HEK293 (cell line): ENCODE results near the gene C5orf15.

Experiments
- EGR2 ChIP-seq: fragments of 450-650 bp; formaldehyde crosslinking; IDR thresholded peaks from 2 replicates; pipeline ENCODE4 v1.5.1; 2016; ENCODE audit warnings: low read depth, missing biosample characterization, missing genetic modification characterization
- HOXD13 ChIP-seq: sonication (generic); formaldehyde crosslinking; IDR thresholded peaks from 2 replicates; pipeline ENCODE4 v1.8.0; 2022; ENCODE audit warnings: missing genetic modification reagents, borderline replicate concordance
- KLF7 ChIP-seq: fragments of 450-650 bp; formaldehyde crosslinking; IDR thresholded peaks from 2 replicates; pipeline ENCODE4 v1.5.1; 2016; ENCODE audit warnings: missing biosample characterization, missing genetic modification characterization, borderline replicate concordance
- MEIS1 ChIP-seq: sonication (generic); formaldehyde crosslinking; IDR thresholded peaks from 2 replicates; pipeline ENCODE4 v1.8.1; 2022; ENCODE audit warnings: missing genetic modification reagents, mild to moderate bottlenecking, borderline replicate concordance
- OSR2 ChIP-seq: fragments of 450-650 bp; formaldehyde crosslinking; IDR thresholded peaks from 2 replicates; pipeline ENCODE4 v1.5.1; 2016; ENCODE audit warnings: missing biosample characterization, missing genetic modification characterization
- PRDM1 ChIP-seq: fragments of 450-650 bp; formaldehyde crosslinking; IDR thresholded peaks from 2 replicates; pipeline ENCODE4; 2016; ENCODE audit warnings: missing biosample characterization, missing genetic modification characterization
- ZBTB8A ChIP-seq: fragments of 450-650 bp; formaldehyde crosslinking; IDR thresholded peaks from 2 replicates; pipeline ENCODE4 v1.5.1; 2016; ENCODE audit warnings: missing biosample characterization, missing genetic modification characterization
- ZNF114 ChIP-seq: fragments of 450-650 bp; formaldehyde crosslinking; IDR thresholded peaks from 2 replicates; pipeline ENCODE4 v1.5.0; 2017; ENCODE audit warnings: missing biosample characterization, missing genetic modification characterization
- ZNF133 ChIP-seq: fragments of 450-650 bp; formaldehyde crosslinking; IDR thresholded peaks from 2 replicates; pipeline ENCODE4 v1.5.1; 2016; ENCODE audit warnings: missing biosample characterization, missing genetic modification characterization
- ZNF175 ChIP-seq: fragments of 450-650 bp; formaldehyde crosslinking; IDR thresholded peaks from 2 replicates; pipeline ENCODE4 v1.5.1; 2016; ENCODE audit warnings: missing biosample characterization, missing genetic modification characterization
- ZNF19 ChIP-seq: fragments of 450-650 bp; formaldehyde crosslinking; IDR thresholded peaks from 2 replicates; pipeline ENCODE4; 2016; ENCODE audit warnings: missing biosample characterization, missing genetic modification characterization, low read depth
- ZNF202 ChIP-seq: fragments of 450-650 bp; formaldehyde crosslinking; IDR thresholded peaks from 2 replicates; pipeline ENCODE4 v1.5.1; 2016; ENCODE audit warnings: missing biosample characterization, missing genetic modification characterization, borderline replicate concordance
- ZNF211 ChIP-seq: fragments of 450-650 bp; formaldehyde crosslinking; IDR thresholded peaks from 2 replicates; pipeline ENCODE4 v1.5.1; 2016; ENCODE audit warnings: low read depth, missing biosample characterization, missing genetic modification characterization
- ZNF214 ChIP-seq: fragments of 450-650 bp; formaldehyde crosslinking; IDR thresholded peaks from 2 replicates; pipeline ENCODE4 v1.5.1; 2017; ENCODE audit warnings: missing biosample characterization, mild to moderate bottlenecking, missing genetic modification characterization, borderline replicate concordance
- ZNF302 ChIP-seq: fragments of 450-650 bp; formaldehyde crosslinking; IDR thresholded peaks from 2 replicates; pipeline ENCODE4 v1.5.1; 2016; ENCODE audit warnings: missing biosample characterization, missing genetic modification characterization, low read depth
- ZNF37A ChIP-seq: fragments of 450-650 bp; IDR thresholded peaks from 2 replicates; pipeline ENCODE4 v1.5.1; 2018; ENCODE audit warnings: missing biosample characterization, missing genetic modification characterization
- ZNF426 ChIP-seq: fragments of 450-650 bp; formaldehyde crosslinking; IDR thresholded peaks from 2 replicates; pipeline ENCODE4 v1.5.1; 2017; ENCODE audit warnings: missing biosample characterization, missing genetic modification characterization, mild to moderate bottlenecking, inconsistent platforms, moderate library complexity
- ZNF473 ChIP-seq: fragments of 450-650 bp; formaldehyde crosslinking; IDR thresholded peaks from 2 replicates; pipeline ENCODE4 v1.5.1; 2017; ENCODE audit warnings: missing biosample characterization, missing genetic modification characterization
- ZNF558 ChIP-seq: fragments of 450-650 bp; formaldehyde crosslinking; IDR thresholded peaks from 2 replicates; pipeline ENCODE4 v1.5.1; 2016; ENCODE audit warnings: missing biosample characterization, missing genetic modification characterization
- ZNF629 ChIP-seq: fragments of 450-650 bp; formaldehyde crosslinking; IDR thresholded peaks from 2 replicates; pipeline ENCODE4 v1.5.1; 2017; ENCODE audit warnings: missing biosample characterization, missing genetic modification characterization
- ZNF843 ChIP-seq: fragments of 450-650 bp; formaldehyde crosslinking; IDR thresholded peaks from 2 replicates; pipeline ENCODE4 v1.5.1; 2016; ENCODE audit warnings: missing biosample characterization, missing genetic modification characterization
- ZSCAN23 ChIP-seq: fragments of 450-650 bp; formaldehyde crosslinking; IDR thresholded peaks from 2 replicates; pipeline ENCODE4 v1.5.1; 2016; ENCODE audit warnings: missing biosample characterization, missing genetic modification characterization
- TF ChIP-seq, protein P1 (sequence below): fragments of 450-650 bp; formaldehyde crosslinking; IDR thresholded peaks from 2 replicates; pipeline ENCODE4 v1.5.1; 2016; ENCODE audit warnings: missing biosample characterization, missing genetic modification characterization
- TF ChIP-seq, protein P2 (sequence below): fragments of 450-650 bp; IDR thresholded peaks from 2 replicates; pipeline ENCODE4 v1.5.1; 2018; ENCODE audit warnings: missing biosample characterization, mild to moderate bottlenecking, missing genetic modification characterization
- TF ChIP-seq, protein P3 (sequence below): fragments of 450-650 bp; formaldehyde crosslinking; IDR thresholded peaks from 2 replicates; pipeline ENCODE4; 2016; ENCODE audit warnings: missing biosample characterization, missing genetic modification characterization
- TF ChIP-seq, protein P4 (sequence below): fragments of 450-650 bp; formaldehyde crosslinking; IDR thresholded peaks from 2 replicates; pipeline ENCODE4 v1.5.1; 2016; ENCODE audit warnings: missing biosample characterization, missing genetic modification characterization
- TF ChIP-seq, protein P5 (sequence below): fragments of 450-650 bp; formaldehyde crosslinking; IDR thresholded peaks from 2 replicates; pipeline ENCODE4 v1.5.1; 2016; ENCODE audit warnings: missing biosample characterization, missing genetic modification characterization
- TF ChIP-seq, protein P6 (sequence below): fragments of 450-650 bp; formaldehyde crosslinking; IDR thresholded peaks from 2 replicates; pipeline ENCODE4 v1.5.1; 2016; ENCODE audit warnings: missing biosample characterization, missing genetic modification characterization
- TF ChIP-seq, protein P7 (sequence below): fragments of 450-650 bp; formaldehyde crosslinking; IDR thresholded peaks from 2 replicates; pipeline ENCODE4 v1.5.1; 2016; ENCODE audit warnings: missing biosample characterization, missing genetic modification characterization

Gene C5orf15

DNA sequence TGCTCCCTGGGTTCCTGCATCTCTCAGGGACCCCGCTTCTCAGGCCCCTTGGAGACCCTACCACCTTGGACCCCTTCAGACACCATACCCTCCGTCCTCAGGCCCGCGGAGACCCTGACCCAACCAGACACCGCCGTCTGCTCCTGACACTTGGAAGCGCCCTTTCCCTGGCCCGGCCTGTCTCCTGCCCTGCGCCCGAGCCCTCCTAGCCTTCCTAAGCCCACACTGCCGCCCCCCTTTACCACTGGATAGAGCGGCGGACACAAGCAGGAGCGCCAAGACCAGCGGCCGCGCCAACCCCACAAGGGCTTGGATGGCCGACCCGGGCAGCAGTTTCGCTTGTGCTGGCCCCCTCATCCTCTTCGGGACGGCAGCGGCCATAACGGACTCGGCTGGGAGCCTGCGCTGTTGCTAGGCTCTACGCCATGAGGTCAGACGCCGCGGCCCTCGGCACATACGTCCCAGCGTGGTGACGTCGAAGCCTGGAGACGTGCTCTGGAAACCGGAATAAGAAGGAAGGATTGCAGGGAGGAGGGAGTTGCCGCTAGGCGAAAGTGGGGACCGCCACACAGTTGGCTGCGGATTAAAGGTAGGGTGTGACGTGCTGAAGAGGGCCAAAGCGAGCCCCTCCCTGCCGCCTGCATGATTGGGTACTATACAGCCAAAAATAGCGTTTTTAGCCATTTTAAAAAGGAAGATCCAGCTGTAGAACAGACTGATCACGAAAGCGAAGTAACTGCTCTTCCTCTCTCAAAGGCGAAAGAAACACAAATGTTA, at the start of gene C5orf15 (continued):
- TF ChIP-seq, protein P1, sequence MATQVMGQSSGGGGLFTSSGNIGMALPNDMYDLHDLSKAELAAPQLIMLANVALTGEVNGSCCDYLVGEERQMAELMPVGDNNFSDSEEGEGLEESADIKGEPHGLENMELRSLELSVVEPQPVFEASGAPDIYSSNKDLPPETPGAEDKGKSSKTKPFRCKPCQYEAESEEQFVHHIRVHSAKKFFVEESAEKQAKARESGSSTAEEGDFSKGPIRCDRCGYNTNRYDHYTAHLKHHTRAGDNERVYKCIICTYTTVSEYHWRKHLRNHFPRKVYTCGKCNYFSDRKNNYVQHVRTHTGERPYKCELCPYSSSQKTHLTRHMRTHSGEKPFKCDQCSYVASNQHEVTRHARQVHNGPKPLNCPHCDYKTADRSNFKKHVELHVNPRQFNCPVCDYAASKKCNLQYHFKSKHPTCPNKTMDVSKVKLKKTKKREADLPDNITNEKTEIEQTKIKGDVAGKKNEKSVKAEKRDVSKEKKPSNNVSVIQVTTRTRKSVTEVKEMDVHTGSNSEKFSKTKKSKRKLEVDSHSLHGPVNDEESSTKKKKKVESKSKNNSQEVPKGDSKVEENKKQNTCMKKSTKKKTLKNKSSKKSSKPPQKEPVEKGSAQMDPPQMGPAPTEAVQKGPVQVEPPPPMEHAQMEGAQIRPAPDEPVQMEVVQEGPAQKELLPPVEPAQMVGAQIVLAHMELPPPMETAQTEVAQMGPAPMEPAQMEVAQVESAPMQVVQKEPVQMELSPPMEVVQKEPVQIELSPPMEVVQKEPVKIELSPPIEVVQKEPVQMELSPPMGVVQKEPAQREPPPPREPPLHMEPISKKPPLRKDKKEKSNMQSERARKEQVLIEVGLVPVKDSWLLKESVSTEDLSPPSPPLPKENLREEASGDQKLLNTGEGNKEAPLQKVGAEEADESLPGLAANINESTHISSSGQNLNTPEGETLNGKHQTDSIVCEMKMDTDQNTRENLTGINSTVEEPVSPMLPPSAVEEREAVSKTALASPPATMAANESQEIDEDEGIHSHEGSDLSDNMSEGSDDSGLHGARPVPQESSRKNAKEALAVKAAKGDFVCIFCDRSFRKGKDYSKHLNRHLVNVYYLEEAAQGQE (tag by site-specific recombination), result peak; percentile 39; the same call in 1 of the 2 replicates
- no peak for TF ChIP-seq ZNF843 (tag by site-specific recombination)
- no peak for TF ChIP-seq ZNF114
- peak; percentile 72 for TF ChIP-seq ZBTB8A (tag by site-specific recombination)
- peak; percentile 80 for TF ChIP-seq PRDM1
- TF ChIP-seq ZNF302, result no peak
- no peak for TF ChIP-seq ZNF133 (tag by site-specific recombination)
- no peak for TF ChIP-seq ZSCAN23 (tag by site-specific recombination)
- TF ChIP-seq EGR2 (tag by site-specific recombination), result no peak
- TF ChIP-seq, protein P2, sequence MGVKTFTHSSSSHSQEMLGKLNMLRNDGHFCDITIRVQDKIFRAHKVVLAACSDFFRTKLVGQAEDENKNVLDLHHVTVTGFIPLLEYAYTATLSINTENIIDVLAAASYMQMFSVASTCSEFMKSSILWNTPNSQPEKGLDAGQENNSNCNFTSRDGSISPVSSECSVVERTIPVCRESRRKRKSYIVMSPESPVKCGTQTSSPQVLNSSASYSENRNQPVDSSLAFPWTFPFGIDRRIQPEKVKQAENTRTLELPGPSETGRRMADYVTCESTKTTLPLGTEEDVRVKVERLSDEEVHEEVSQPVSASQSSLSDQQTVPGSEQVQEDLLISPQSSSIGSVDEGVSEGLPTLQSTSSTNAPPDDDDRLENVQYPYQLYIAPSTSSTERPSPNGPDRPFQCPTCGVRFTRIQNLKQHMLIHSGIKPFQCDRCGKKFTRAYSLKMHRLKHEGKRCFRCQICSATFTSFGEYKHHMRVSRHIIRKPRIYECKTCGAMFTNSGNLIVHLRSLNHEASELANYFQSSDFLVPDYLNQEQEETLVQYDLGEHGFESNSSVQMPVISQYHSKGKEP (tag by site-specific recombination), result no peak
- TF ChIP-seq ZNF426 (tag by site-specific recombination), result no peak
- no peak for TF ChIP-seq ZNF473 (tag by site-specific recombination)
- TF ChIP-seq, protein P3, sequence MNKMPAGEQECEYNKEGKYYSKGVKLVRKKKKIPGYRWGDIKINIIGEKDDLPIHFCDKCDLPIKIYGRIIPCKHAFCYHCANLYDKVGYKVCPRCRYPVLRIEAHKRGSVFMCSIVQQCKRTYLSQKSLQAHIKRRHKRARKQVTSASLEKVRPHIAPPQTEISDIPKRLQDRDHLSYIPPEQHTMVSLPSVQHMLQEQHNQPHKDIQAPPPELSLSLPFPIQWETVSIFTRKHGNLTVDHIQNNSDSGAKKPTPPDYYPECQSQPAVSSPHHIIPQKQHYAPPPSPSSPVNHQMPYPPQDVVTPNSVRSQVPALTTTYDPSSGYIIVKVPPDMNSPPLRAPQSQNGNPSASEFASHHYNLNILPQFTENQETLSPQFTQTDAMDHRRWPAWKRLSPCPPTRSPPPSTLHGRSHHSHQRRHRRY (tag by site-specific recombination), result no peak
- no peak for TF ChIP-seq ZNF175 (tag by site-specific recombination)
- TF ChIP-seq, protein P4, sequence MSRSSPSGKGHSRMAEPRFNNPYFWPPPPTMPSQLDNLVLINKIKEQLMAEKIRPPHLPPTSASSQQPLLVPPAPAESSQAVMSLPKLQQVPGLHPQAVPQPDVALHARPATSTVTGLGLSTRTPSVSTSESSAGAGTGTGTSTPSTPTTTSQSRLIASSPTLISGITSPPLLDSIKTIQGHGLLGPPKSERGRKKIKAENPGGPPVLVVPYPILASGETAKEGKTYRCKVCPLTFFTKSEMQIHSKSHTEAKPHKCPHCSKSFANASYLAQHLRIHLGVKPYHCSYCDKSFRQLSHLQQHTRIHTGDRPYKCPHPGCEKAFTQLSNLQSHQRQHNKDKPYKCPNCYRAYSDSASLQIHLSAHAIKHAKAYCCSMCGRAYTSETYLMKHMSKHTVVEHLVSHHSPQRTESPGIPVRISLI (tag by site-specific recombination), result no peak
- no peak for TF ChIP-seq ZNF558 (tag by site-specific recombination)
- TF ChIP-seq, protein P5, sequence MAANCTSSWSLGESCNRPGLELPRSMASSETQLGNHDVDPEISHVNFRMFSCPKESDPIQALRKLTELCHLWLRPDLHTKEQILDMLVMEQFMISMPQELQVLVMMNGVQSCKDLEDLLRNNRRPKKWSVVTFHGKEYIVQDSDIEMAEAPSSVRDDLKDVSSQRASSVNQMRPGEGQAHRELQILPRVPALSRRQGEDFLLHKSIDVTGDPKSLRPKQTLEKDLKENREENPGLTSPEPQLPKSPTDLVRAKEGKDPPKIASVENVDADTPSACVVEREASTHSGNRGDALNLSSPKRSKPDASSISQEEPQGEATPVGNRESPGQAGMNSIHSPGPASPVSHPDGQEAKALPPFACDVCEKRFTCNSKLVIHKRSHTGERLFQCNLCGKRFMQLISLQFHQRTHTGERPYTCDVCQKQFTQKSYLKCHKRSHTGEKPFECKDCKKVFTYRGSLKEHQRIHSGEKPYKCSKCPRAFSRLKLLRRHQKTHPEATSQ (tag by site-specific recombination), result peak; percentile 24; the same call in 1 of the 2 replicates
- TF ChIP-seq HOXD13 (CRISPR knock-in tag), result no peak
- TF ChIP-seq ZNF214 (tag by site-specific recombination), result no peak
- peak; percentile 57; the same call in 1 of the 2 replicates for TF ChIP-seq KLF7 (tag by site-specific recombination)
- TF ChIP-seq MEIS1, result no peak
- no peak for TF ChIP-seq ZNF19 (tag by site-specific recombination)
- TF ChIP-seq, protein P6, sequence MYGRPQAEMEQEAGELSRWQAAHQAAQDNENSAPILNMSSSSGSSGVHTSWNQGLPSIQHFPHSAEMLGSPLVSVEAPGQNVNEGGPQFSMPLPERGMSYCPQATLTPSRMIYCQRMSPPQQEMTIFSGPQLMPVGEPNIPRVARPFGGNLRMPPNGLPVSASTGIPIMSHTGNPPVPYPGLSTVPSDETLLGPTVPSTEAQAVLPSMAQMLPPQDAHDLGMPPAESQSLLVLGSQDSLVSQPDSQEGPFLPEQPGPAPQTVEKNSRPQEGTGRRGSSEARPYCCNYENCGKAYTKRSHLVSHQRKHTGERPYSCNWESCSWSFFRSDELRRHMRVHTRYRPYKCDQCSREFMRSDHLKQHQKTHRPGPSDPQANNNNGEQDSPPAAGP (tag by site-specific recombination), result peak; percentile 81
- no peak for TF ChIP-seq ZNF202
- TF ChIP-seq OSR2 (tag by site-specific recombination), result no peak
- no peak for TF ChIP-seq ZNF211 (tag by site-specific recombination)
- TF ChIP-seq, protein P7, sequence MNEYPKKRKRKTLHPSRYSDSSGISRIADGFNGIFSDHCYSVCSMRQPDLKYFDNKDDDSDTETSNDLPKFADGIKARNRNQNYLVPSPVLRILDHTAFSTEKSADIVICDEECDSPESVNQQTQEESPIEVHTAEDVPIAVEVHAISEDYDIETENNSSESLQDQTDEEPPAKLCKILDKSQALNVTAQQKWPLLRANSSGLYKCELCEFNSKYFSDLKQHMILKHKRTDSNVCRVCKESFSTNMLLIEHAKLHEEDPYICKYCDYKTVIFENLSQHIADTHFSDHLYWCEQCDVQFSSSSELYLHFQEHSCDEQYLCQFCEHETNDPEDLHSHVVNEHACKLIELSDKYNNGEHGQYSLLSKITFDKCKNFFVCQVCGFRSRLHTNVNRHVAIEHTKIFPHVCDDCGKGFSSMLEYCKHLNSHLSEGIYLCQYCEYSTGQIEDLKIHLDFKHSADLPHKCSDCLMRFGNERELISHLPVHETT (tag by site-specific recombination), result 0 out of 2 replicates have a peak, but pooled peaks have one; percentile 13
- TF ChIP-seq ZNF37A (tag by site-specific recombination), result no peak
- peak; percentile 99 for TF ChIP-seq ZNF629
